ENCODE measurements around the gene BCLAF1. TPM values are rescaled to one million over a fixed set of nuclear protein-coding genes. Genes with fewer than 3 reads are reported as not detected.
A peak's percentile ranks its signal among the peaks of the same experiment; 100 is the strongest.

Gene BCLAF1
- total RNA-seq, 6 donors from 2014 or later = 88.3 to 267 (median 96.6) TPM

- TF ChIP-seq POLR2A (IDR thresholded peaks at IDR 0.05) = no peak
- ATAC-seq (ENCODE audit: low FRiP score in 2 of 2) = peak in 1 of 2 donors; percentile 49
These were observed 33.9 kb upstream of the BCLAF1 start for GRCh38 chr6:136323431-136324112.

GRCh38 chr6:136319732-136320131, 30.1 kb upstream of the BCLAF1 start:
- Histone ChIP-seq H3K27ac (no peak overlapping the region), H3K4me3 (no peak overlapping the region), H3K9me3 (no peaks in the 10 kb centered on the region), H3K27me3 (no peaks in the 10 kb centered on the region), H3K36me3 (no peaks in the 10 kb centered on the region), H3K4me1 (no peaks in the 10 kb centered on the region)
- DNase-seq (no peak), ATAC-seq (ENCODE audit: low FRiP score in 2 of 2) (no peak)
- TF ChIP-seq, protein P1, sequence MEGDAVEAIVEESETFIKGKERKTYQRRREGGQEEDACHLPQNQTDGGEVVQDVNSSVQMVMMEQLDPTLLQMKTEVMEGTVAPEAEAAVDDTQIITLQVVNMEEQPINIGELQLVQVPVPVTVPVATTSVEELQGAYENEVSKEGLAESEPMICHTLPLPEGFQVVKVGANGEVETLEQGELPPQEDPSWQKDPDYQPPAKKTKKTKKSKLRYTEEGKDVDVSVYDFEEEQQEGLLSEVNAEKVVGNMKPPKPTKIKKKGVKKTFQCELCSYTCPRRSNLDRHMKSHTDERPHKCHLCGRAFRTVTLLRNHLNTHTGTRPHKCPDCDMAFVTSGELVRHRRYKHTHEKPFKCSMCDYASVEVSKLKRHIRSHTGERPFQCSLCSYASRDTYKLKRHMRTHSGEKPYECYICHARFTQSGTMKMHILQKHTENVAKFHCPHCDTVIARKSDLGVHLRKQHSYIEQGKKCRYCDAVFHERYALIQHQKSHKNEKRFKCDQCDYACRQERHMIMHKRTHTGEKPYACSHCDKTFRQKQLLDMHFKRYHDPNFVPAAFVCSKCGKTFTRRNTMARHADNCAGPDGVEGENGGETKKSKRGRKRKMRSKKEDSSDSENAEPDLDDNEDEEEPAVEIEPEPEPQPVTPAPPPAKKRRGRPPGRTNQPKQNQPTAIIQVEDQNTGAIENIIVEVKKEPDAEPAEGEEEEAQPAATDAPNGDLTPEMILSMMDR (IDR thresholded peaks at IDR 0.05) = no peak
- TF ChIP-seq POLR2AphosphoS5 (IDR thresholded peaks at IDR 0.05) = no peak
- no peak for TF ChIP-seq EP300 (IDR thresholded peaks at IDR 0.05)
- TF ChIP-seq POLR2A (IDR thresholded peaks at IDR 0.05) = no peak

More at GRCh38 chr6:136323431-136324112, 33.9 kb upstream of the BCLAF1 start:
- Histone ChIP-seq H3K4me1 (no peaks in the 10 kb centered on the region), H3K27ac (no peak overlapping the region), H3K36me3 (no peaks in the 10 kb centered on the region), H3K27me3 (no peaks in the 10 kb centered on the region), H3K4me3 (no peak overlapping the region), H3K9me3 (no peaks in the 10 kb centered on the region)
- no peak for DNase-seq
- whole genome bisulfite sequencing, 2 donors = 82 to 83% methylated on average over 10 of the region's 10 CpGs

DNA sequence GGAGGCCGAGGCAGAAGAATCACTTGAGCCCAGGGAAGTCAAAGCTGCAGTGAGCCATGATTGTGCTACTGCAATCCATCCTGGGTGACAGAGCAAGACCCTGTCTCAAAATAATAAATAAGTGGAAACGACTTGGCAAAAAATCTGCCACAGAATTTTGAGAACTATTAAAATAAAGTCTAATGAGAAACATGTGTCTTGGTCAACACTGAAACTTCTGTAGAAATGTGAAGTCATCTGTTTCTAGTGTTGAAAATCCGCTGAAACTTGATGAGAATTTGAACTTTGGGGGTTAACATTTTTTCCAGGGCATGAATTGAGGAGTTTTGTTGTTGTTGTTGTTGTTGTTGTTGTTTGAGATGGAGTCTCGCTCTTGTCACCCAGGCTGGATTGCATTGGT, 29.0 kb upstream of the BCLAF1 start:
- Histone ChIP-seq H3K27ac (no peak overlapping the region), H3K4me1 (no peaks in the 10 kb centered on the region), H3K9me3 (no peaks in the 10 kb centered on the region), H3K4me3 (no peak overlapping the region), H3K27me3 (no peaks in the 10 kb centered on the region), H3K36me3 (no peaks in the 10 kb centered on the region)
- DNase-seq = no peak
- no peak for TF ChIP-seq POLR2A (IDR thresholded peaks at IDR 0.05)
- TF ChIP-seq EP300 (IDR thresholded peaks at IDR 0.05) = no peak
- no peak for TF ChIP-seq POLR2AphosphoS5 (IDR thresholded peaks at IDR 0.05)
- TF ChIP-seq, protein P1 (IDR thresholded peaks at IDR 0.05) = no peak
- WGBS, 2 donors = 73 to 81% methylated on average over 4 of the region's 4 CpGs
- ATAC-seq (ENCODE audit: low FRiP score in 2 of 2) = no peak

GRCh38 chr6:136317971-136318370, 28.3 kb upstream of the BCLAF1 start:
- H3K27ac ChIP-seq = no peak overlapping the region
- no peaks in the 10 kb centered on the region for H3K27me3 ChIP-seq
- H3K4me3 ChIP-seq = no peak overlapping the region
- no peaks in the 10 kb centered on the region for H3K9me3 ChIP-seq
- DNase-seq = no peak
- TF ChIP-seq, protein P1 (IDR thresholded peaks at IDR 0.05) = no peak
- no peak for TF ChIP-seq POLR2A (IDR thresholded peaks at IDR 0.05)
- no peak for TF ChIP-seq EP300 (IDR thresholded peaks at IDR 0.05)
- no peak for TF ChIP-seq POLR2AphosphoS5 (IDR thresholded peaks at IDR 0.05)
- H3K36me3 ChIP-seq = no peaks in the 10 kb centered on the region
- WGBS, 2 donors = 74 to 75% methylated on average over 6 of the region's 6 CpGs
- no peak for ATAC-seq (ENCODE audit: low FRiP score in 2 of 2)
- H3K4me1 ChIP-seq = no peaks in the 10 kb centered on the region

DNA sequence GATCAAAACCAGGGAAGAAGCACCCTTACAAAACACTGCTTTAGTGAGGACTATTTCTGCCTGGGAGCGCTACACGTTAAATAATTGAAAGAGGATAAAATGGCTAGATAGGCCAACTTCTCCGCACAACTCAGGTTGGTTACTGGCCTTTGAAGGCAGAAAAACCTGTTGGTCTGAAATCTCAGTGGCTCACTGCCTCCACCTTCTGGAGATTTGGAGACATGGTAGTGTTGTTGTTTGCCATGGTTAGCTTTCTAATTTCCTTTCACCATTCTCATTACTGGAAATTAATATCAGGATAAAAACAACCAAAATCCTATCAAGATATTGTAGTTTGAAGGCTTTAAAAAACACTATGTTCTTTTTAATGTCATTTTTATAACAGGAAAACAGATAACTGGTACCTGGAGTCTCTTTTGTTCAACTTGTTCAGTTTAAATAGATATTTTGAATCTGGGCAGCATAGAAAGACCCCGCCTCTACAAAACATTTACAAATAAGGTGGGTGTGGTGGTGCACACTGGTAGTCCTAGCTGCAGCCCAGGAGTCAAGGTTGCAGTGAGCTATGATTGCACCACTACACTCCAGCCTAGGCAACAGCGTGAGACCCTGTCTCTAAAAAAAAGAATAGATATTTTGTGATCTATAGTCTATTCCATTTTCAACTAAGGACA, 27.5 kb upstream of the BCLAF1 start:
- Histone ChIP-seq H3K4me1 (no peaks in the 10 kb centered on the region), H3K9me3 (no peaks in the 10 kb centered on the region), H3K36me3 (no peaks in the 10 kb centered on the region), H3K27me3 (no peaks in the 10 kb centered on the region), H3K4me3 (no peak overlapping the region), H3K27ac (no peak overlapping the region)
- DNase-seq (peak in 1 of 2 donors; percentile 26), ATAC-seq (ENCODE audit: low FRiP score in 2 of 2) (peak; percentile 80 to 84)
- TF ChIP-seq, protein P1 (IDR thresholded peaks at IDR 0.05) = peak; percentile 55 to 79 (median 70)
- no peak for TF ChIP-seq POLR2AphosphoS5 (IDR thresholded peaks at IDR 0.05)
- 42 to 45% methylated on average over 5 of the region's 5 CpGs for WGBS, 2 donors

Data from upper lobe of left lung (tissue), 6 donors.